Prostate gland (tissue), 2 donors: ENCODE results near the gene VPS16.

Source experiments
- POLR2A ChIP-seq: fragments of 450-650 bp; IDR thresholded peaks from one replicate; pipeline ENCODE4 v1.6.1; 2016; ENCODE audit warnings: antibody characterized with exemption, mild to moderate bottlenecking
- POLR2AphosphoS5 ChIP-seq: sonication (generic); formaldehyde crosslinking; IDR thresholded peaks from one replicate; pipeline ENCODE4 v1.6.1; 2017; ENCODE audit warnings: antibody characterized with exemption
- TF ChIP-seq, protein P1 (sequence below), 4 experiments: fragments of 200-600 bp in 2 of 4; fragments of 450-650 bp in 2 of 4; sonication (generic) in 2 of 4; IDR thresholded peaks; 1 replicate in 3 of 4; 2 replicates in 1 of 4; pipeline ENCODE4 v1.5.1; 2016 to 2019; ENCODE audit warnings: antibody characterized with exemption in 4 of 4, mild to moderate bottlenecking in 2 of 4, moderate library complexity in 2 of 4

GRCh38 chr20:2864626-2865025, 24.1 kb downstream of the VPS16 start:
- TF ChIP-seq, protein P1, sequence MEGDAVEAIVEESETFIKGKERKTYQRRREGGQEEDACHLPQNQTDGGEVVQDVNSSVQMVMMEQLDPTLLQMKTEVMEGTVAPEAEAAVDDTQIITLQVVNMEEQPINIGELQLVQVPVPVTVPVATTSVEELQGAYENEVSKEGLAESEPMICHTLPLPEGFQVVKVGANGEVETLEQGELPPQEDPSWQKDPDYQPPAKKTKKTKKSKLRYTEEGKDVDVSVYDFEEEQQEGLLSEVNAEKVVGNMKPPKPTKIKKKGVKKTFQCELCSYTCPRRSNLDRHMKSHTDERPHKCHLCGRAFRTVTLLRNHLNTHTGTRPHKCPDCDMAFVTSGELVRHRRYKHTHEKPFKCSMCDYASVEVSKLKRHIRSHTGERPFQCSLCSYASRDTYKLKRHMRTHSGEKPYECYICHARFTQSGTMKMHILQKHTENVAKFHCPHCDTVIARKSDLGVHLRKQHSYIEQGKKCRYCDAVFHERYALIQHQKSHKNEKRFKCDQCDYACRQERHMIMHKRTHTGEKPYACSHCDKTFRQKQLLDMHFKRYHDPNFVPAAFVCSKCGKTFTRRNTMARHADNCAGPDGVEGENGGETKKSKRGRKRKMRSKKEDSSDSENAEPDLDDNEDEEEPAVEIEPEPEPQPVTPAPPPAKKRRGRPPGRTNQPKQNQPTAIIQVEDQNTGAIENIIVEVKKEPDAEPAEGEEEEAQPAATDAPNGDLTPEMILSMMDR (IDR thresholded peaks at IDR 0.05) = no peak
- TF ChIP-seq POLR2A = no peak
- TF ChIP-seq POLR2AphosphoS5 = no peak
